HG02852 (cell line): Measurements from ENCODE around the gene DESI2.
"Not testable (repeated sequence)": the region's sequence is repeated elsewhere in the genome, so short reads cannot be mapped to it uniquely, and the experiment has no call there.

Source experiments
- ATAC-seq: cut with Tn5 transposase; IDR thresholded peaks from one replicate; pipeline ENCODE4 v1.9.1; 2021; ENCODE audit warnings: mild to moderate bottlenecking, moderate library complexity; ENCODE audit not compliant: unreplicated experiment

DESI2 gene

GRCh38 chr1:244704107-244704506, 51.2 kb downstream of the DESI2 start:
- no peak for ATAC-seq

- ATAC-seq = no peak
Measured at GRCh38 chr1:244705261-244706234, 52.6 kb downstream of the DESI2 start.

GRCh38 chr1:244709076-244709475, 56.1 kb downstream of the DESI2 start:
- no peak for ATAC-seq

- no peak for ATAC-seq
Measured at GRCh38 chr1:244709476-244710368, 56.8 kb downstream of the DESI2 start.

GRCh38 chr1:244710474-244711062, 57.6 kb downstream of the DESI2 start:
- no peak for ATAC-seq

GRCh38 chr1:244712669-244713068, 59.7 kb downstream of the DESI2 start:
- peak; percentile 54 for ATAC-seq

- ATAC-seq = no peak
Measured at GRCh38 chr1:244713332-244713731, 60.4 kb downstream of the DESI2 start.

- ATAC-seq = no peak
Measured at GRCh38 chr1:244727871-244728474, 75.0 kb downstream of the DESI2 start.

GRCh38 chr1:244730153-244730933, 77.4 kb downstream of the DESI2 start:
- peak; percentile 36 for ATAC-seq

GRCh38 chr1:244730934-244731434, 78.1 kb downstream of the DESI2 start:
- no peak for ATAC-seq

- no peak for ATAC-seq
Measured at GRCh38 chr1:244731651-244732050, 78.7 kb downstream of the DESI2 start.

GRCh38 chr1:244732851-244733450, 80.0 kb downstream of the DESI2 start:
- ATAC-seq = no peak

GRCh38 chr1:244735404-244735803, 82.5 kb downstream of the DESI2 start:
- ATAC-seq = no peak

- ATAC-seq = no peak
Measured at GRCh38 chr1:244735876-244736561, 83.1 kb downstream of the DESI2 start.

- not testable (repeated sequence) for ATAC-seq
Measured at GRCh38 chr1:244739140-244739539, 86.2 kb downstream of the DESI2 start.

GRCh38 chr1:244740027-244740617, 87.2 kb downstream of the DESI2 start:
- ATAC-seq = not testable (repeated sequence)

GRCh38 chr1:244741692-244742091, 88.8 kb downstream of the DESI2 start:
- ATAC-seq = no peak

- ATAC-seq = no peak
Measured at GRCh38 chr1:244749230-244750016, 96.5 kb downstream of the DESI2 start.
